Gastroesophageal sphincter (tissue), 3 donors: ENCODE results near the gene OPN5.

Experiments used
- EP300 ChIP-seq: sonication (generic); formaldehyde crosslinking; IDR thresholded peaks from one replicate; pipeline ENCODE4 v1.6.1; 2017; ENCODE audit warnings: antibody characterized with exemption, mild to moderate bottlenecking
- POLR2A ChIP-seq, 2 donors: fragments of 450-650 bp; IDR thresholded peaks; one replicate each; pipeline ENCODE4 v1.6.1; 2017; ENCODE audit warnings: antibody characterized with exemption in 2 of 2, mild to moderate bottlenecking in 2 of 2, moderate library complexity in 1 of 2
- POLR2AphosphoS5 ChIP-seq: sonication (generic); formaldehyde crosslinking; IDR thresholded peaks from one replicate; pipeline ENCODE4 v1.6.1; 2017; ENCODE audit warnings: antibody characterized with exemption
- TF ChIP-seq, protein P1 (sequence below), 4 experiments: fragments of 200-600 bp in 2 of 4; fragments of 450-650 bp in 2 of 4; sonication (generic) in 1 of 4; IDR thresholded peaks; one replicate each; pipeline ENCODE4 v1.5.1; 2017 to 2019; ENCODE audit warnings: antibody characterized with exemption in 4 of 4, mild to moderate bottlenecking in 2 of 4, moderate library complexity in 2 of 4

DNA sequence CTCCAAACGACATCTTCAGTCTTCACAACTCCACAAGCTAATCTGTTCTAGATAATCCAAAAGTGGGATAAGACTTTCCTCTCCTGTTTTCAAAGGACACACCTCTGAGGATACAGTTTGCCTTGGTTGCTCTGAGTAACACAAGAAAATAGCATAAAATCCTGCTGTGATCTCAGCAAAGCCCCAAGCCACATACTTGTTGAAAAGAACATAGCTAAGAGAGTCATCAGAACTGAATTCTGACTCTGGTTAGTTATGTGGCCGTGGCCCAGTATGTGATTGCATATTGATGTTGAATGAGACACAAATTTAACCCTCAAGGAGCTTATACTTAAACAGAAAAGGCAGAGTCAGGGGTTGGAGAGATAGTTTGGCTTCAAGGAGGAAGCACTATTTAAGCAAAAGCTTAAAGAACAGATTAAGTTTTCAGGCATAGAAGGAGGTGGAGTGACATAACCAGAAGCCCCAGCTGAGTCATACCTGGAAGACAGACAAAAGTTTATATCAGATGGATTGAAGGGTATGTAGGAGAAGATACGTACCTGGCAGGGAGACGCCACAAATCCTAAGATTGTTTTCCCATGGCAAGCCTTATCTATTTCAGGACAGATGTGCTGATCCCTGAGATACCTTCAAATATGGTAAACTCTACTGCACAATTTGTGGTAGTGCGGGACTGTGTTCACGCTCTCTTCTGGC, 41.2 kb downstream of the OPN5 start:
- TF ChIP-seq, protein P1, sequence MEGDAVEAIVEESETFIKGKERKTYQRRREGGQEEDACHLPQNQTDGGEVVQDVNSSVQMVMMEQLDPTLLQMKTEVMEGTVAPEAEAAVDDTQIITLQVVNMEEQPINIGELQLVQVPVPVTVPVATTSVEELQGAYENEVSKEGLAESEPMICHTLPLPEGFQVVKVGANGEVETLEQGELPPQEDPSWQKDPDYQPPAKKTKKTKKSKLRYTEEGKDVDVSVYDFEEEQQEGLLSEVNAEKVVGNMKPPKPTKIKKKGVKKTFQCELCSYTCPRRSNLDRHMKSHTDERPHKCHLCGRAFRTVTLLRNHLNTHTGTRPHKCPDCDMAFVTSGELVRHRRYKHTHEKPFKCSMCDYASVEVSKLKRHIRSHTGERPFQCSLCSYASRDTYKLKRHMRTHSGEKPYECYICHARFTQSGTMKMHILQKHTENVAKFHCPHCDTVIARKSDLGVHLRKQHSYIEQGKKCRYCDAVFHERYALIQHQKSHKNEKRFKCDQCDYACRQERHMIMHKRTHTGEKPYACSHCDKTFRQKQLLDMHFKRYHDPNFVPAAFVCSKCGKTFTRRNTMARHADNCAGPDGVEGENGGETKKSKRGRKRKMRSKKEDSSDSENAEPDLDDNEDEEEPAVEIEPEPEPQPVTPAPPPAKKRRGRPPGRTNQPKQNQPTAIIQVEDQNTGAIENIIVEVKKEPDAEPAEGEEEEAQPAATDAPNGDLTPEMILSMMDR (IDR thresholded peaks at IDR 0.05) = no peak
- no peak for TF ChIP-seq POLR2A (IDR thresholded peaks at IDR 0.05)
- TF ChIP-seq POLR2AphosphoS5 = no peak
- TF ChIP-seq EP300 = no peak
